Measurements from ENCODE around the gene MOCS3. TPM values are rescaled to one million over a fixed set of nuclear protein-coding genes. Genes with fewer than 3 reads are reported as not detected.

The MOCS3 gene
- total RNA-seq, 1 experiment from 2014 or later, result 13.2 TPM

DNA sequence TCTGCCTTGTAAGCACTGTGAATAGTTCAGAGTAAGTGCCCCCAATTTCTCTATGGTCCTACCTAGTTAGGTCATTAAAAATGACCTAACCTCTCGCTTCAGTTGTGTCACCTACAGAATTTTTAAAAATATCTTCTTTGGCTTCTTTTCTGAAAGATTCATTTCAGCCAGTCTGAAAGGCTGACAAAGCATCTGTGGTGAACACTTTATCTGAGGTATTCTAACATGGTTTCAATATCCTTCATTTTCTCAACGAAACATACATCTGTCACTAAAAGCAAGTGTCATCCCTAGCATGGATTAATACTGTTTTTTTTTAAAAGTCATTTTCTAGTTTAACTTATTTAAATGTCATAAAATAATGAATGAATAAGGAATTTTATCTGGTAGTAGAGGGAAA lies 5.4 kb upstream of the MOCS3 start:
- CTCF ChIA-PET, result no interaction called here
- Mint-ChIP-seq H3K9me3 (ENCODE audit: low read depth, unreplicated experiment) (no peaks in the 10 kb centered on the region), H3K36me3 (ENCODE audit: insufficient read depth, unreplicated experiment) (peaks cover 86% of the 10 kb centered on the region), H3K27me3 (ENCODE audit: unreplicated experiment) (no peaks in the 10 kb centered on the region), H3K4me3 (ENCODE audit: low read depth, unreplicated experiment) (no peak overlapping the region), H3K27ac (ENCODE audit: unreplicated experiment) (no peak overlapping the region), H3K4me1 (ENCODE audit: low read depth, unreplicated experiment) (peaks cover 33% of the 10 kb centered on the region)
- TF ChIP-seq, protein P1, sequence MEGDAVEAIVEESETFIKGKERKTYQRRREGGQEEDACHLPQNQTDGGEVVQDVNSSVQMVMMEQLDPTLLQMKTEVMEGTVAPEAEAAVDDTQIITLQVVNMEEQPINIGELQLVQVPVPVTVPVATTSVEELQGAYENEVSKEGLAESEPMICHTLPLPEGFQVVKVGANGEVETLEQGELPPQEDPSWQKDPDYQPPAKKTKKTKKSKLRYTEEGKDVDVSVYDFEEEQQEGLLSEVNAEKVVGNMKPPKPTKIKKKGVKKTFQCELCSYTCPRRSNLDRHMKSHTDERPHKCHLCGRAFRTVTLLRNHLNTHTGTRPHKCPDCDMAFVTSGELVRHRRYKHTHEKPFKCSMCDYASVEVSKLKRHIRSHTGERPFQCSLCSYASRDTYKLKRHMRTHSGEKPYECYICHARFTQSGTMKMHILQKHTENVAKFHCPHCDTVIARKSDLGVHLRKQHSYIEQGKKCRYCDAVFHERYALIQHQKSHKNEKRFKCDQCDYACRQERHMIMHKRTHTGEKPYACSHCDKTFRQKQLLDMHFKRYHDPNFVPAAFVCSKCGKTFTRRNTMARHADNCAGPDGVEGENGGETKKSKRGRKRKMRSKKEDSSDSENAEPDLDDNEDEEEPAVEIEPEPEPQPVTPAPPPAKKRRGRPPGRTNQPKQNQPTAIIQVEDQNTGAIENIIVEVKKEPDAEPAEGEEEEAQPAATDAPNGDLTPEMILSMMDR (IDR thresholded peaks at IDR 0.05; ENCODE audit: unreplicated experiment), result no peak
- BruUV-seq (replicated peaks), result no TSS peak
- no peak for DNase-seq
- intact Hi-C loops (cut with micrococcal nuclease; ENCODE audit: unreplicated experiment), result no loop called here

DNA sequence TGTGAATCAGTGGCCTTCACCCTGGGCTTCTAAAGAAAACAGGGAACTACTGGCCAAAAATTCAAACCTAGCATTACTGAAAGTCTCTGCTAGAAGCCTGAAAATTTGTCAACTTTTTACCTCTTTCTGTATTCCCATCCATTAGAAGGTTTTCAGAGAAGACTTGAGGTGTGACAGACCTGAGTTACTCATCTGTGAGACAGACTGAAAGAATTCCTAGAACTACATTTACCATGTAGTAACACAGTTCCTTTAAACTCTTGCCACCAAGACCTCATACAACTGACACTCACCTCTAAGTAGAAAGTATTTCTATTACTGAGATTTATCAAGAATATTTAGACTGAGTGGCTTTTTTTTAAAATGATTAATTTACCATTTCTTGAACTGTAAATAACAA lies 4.8 kb upstream of the MOCS3 start:
- TF ChIP-seq, protein P1 (IDR thresholded peaks at IDR 0.05; ENCODE audit: unreplicated experiment), result no peak
- Mint-ChIP-seq H3K9me3 (ENCODE audit: low read depth, unreplicated experiment) (no peaks in the 10 kb centered on the region), H3K36me3 (ENCODE audit: insufficient read depth, unreplicated experiment) (peaks cover 86% of the 10 kb centered on the region), H3K27ac (ENCODE audit: unreplicated experiment) (no peak overlapping the region), H3K4me3 (ENCODE audit: low read depth, unreplicated experiment) (no peak overlapping the region), H3K4me1 (ENCODE audit: low read depth, unreplicated experiment) (peaks cover 33% of the 10 kb centered on the region), H3K27me3 (ENCODE audit: unreplicated experiment) (no peaks in the 10 kb centered on the region)
- intact Hi-C loops (cut with micrococcal nuclease; ENCODE audit: unreplicated experiment), result no loop called here
- CTCF ChIA-PET, result no interaction called here
- no peak for DNase-seq
- no TSS peak for BruUV-seq (replicated peaks)

DNA sequence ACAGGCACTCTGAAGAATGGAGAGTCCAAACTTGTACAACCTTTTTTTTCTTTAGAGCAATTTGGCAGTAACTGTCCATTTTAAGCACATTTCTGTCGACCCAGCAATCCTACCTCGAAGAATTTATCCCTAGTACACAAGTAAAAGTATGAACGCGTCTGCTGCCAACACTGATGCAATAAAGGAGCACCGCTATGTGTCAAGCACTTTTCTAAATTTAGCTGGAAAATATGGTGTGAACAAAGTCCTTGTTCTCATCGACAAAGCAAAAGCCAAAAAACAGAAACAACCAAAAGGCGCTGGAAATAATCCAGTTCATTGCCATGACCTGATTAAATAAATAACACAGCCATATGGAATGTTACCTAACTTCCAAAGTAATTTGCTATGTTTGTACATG lies 1.3 kb upstream of the MOCS3 start:
- Mint-ChIP-seq H3K27me3 (ENCODE audit: unreplicated experiment) (no peaks in the 10 kb centered on the region), H3K36me3 (ENCODE audit: insufficient read depth, unreplicated experiment) (peaks cover 85% of the 10 kb centered on the region), H3K4me3 (ENCODE audit: low read depth, unreplicated experiment) (peak overlapping the region; percentile 100), H3K9me3 (ENCODE audit: low read depth, unreplicated experiment) (no peaks in the 10 kb centered on the region), H3K27ac (ENCODE audit: unreplicated experiment) (peak overlapping the region; percentile 99), H3K4me1 (ENCODE audit: low read depth, unreplicated experiment) (peaks cover 24% of the 10 kb centered on the region)
- TF ChIP-seq, protein P1 (IDR thresholded peaks at IDR 0.05; ENCODE audit: unreplicated experiment), result no peak
- CTCF ChIA-PET, result interaction anchor here (1.0 to 1.8 kb wide), 6 partner anchors 25 to 164 kb away, joined by 4 to 10 read pairs (median 6); partner anchors contain the start of genes ADNP and BCAS4
- intact Hi-C loops (cut with micrococcal nuclease; ENCODE audit: unreplicated experiment), result loop anchor here (5.0 kb wide), 1 partner anchor 140 kb away; no protein-coding TSS in a partner anchor
- no TSS peak for BruUV-seq (replicated peaks)
- DNase-seq, result no peak

DNA sequence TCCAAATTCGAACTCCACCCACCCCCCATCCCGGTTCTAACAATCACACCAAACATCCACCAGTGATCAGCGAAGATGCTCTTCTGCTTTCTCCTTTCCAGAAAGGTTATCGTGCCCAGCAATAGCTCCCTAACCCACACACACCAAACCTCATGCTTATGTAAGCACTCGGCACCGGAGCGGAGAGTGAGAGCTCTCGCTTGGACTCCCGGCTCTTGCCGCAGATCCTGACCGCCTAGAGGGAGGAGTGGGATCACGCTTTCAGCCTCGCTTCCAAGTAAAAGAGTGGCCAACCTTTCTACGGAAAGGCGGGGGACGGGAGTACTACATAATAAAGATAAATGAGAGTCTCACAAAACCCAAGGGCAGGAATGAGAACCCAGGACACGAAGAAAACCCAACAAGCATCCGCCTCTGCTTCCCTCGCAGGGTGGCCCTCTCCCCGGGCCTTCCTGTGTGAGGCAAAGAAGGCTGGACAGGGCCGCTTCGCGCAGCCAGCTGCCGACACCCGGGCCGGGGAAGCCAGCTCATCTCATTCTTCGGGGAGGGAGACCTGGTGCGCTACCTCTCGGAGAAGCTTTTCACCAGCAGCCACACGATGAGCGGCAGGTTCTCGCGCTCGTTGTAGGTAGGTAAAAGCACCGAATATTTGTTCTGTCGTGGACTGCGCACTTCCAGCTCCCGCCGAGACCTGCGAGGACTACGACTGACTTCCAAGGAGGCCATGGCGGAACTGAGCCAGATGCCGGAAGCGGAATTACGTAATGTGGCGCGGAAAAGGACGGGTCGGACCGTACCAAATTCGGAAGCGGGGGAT lies 612 bp upstream of the MOCS3 start, which contains the start of gene DPM1:
DPM1 (minus strand) TSS at position 735 of the 817 bp plus-strand sequence; CDS start at position 726, 9 bp downstream.
- TF ChIP-seq, protein P1 (IDR thresholded peaks at IDR 0.05; ENCODE audit: unreplicated experiment), result no peak
- DNase-seq, result peak; percentile 93
- Mint-ChIP-seq H3K27ac (ENCODE audit: unreplicated experiment) (peak within 1 kb of the TSS; percentile 99), H3K9me3 (ENCODE audit: low read depth, unreplicated experiment) (no peaks in the 10 kb centered on the region), H3K36me3 (ENCODE audit: insufficient read depth, unreplicated experiment) (peaks cover 92% of the 10 kb centered on the region), H3K4me3 (ENCODE audit: low read depth, unreplicated experiment) (peak within 1 kb of the TSS; percentile 100), H3K27me3 (ENCODE audit: unreplicated experiment) (no peaks in the 10 kb centered on the region), H3K4me1 (ENCODE audit: low read depth, unreplicated experiment) (peaks cover 24% of the 10 kb centered on the region)
- no TSS peak for BruUV-seq (replicated peaks)
- intact Hi-C loops (cut with micrococcal nuclease; ENCODE audit: unreplicated experiment), result loop anchor here (5.0 kb wide), 1 partner anchor 141 kb away; no protein-coding TSS in a partner anchor
- CTCF ChIA-PET, result interaction anchor here (0.6 to 1.8 kb wide), 14 partner anchors 13 to 985 kb away, joined by 3 to 10 read pairs (median 4); partner anchors contain the start of genes ADNP and BCAS4

All from Calu3 (cell line).